ENCODE data around the gene SSBP4. TPM values are rescaled to one million over a fixed set of nuclear protein-coding genes. Genes with fewer than 3 reads are reported as not detected.

Gene SSBP4
- total and polyA plus RNA-seq, 4 donors = 31.7 to 95.3 (median 72.4) TPM

DNA sequence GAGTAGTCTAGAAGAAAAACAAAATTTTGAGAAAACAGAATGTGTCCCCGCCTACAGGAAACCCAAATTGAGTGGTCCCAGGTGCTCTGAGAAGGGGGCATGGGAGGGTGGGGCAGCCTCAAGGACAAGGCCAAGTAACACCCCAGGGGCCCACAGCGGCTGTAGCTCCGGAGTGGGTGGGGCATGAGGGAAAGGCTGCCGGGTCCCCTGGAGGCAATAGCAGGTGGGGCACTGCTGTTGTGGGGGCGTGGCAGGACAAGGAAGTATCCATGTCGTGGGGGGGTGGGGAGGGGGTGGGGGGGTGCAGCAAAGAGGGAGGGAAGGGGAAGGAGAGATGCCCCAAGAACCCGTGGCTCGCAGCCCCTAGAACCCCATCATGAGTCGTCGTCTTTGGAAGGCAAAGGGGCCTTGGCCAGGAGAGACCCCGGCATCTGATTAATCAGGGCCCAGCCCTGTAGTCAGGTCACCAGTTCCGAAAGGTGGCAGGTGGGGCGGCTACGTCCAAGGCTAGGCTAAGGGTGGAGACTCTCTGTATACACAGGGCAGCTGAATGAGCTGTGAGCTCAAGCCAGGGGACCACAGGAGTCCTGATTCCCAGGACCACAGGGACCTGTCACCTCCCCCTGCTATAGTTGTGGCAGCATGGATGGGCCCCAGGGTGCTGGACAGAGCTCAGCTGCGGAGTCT, 26.2 kb downstream of the SSBP4 start:
- Histone ChIP-seq H3K36me3 (ENCODE audit: control insufficient read depth in 4 of 4, insufficient read depth in 4 of 4, low read length in 4 of 4) (peaks cover 2 to 70% (median 13%) of the 10 kb centered on the region in 4 donors), H3K27me3 (ENCODE audit: control insufficient read depth in 3 of 3, insufficient read depth in 3 of 3, low read length in 2 of 3) (no peaks in the 10 kb centered on the region), H3K9me3 (ENCODE audit: control insufficient read depth in 4 of 4, insufficient read depth in 3 of 4, low read length in 3 of 4) (no peaks in the 10 kb centered on the region), H3K27ac (ENCODE audit: low read depth in 1 of 2, low read length in 1 of 2) (peak overlapping the region in 1 of 2 donors; percentile 4), H3K4me1 (ENCODE audit: control insufficient read depth in 5 of 5, insufficient read depth in 5 of 5, low read length in 5 of 5) (peaks cover 0 to 10% (median 3%) of the 10 kb centered on the region in 5 donors), H3K9ac (ENCODE audit: insufficient read depth in 1 of 2, low read length in 2 of 2) (no peak overlapping the region), H3K4me3 (no peak overlapping the region)
- TF ChIP-seq, protein P1, sequence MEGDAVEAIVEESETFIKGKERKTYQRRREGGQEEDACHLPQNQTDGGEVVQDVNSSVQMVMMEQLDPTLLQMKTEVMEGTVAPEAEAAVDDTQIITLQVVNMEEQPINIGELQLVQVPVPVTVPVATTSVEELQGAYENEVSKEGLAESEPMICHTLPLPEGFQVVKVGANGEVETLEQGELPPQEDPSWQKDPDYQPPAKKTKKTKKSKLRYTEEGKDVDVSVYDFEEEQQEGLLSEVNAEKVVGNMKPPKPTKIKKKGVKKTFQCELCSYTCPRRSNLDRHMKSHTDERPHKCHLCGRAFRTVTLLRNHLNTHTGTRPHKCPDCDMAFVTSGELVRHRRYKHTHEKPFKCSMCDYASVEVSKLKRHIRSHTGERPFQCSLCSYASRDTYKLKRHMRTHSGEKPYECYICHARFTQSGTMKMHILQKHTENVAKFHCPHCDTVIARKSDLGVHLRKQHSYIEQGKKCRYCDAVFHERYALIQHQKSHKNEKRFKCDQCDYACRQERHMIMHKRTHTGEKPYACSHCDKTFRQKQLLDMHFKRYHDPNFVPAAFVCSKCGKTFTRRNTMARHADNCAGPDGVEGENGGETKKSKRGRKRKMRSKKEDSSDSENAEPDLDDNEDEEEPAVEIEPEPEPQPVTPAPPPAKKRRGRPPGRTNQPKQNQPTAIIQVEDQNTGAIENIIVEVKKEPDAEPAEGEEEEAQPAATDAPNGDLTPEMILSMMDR (IDR thresholded peaks at IDR 0.05; ENCODE audit: control extremely low read depth, extremely low read depth) = no peak
- ATAC-seq (ENCODE audit: insufficient read depth, low FRiP score) (no peak), DNase-seq (no peak)
- WGBS, 2 donors = 82 to 85% methylated on average over 14 to 15 of the region's 15 CpGs

DNA sequence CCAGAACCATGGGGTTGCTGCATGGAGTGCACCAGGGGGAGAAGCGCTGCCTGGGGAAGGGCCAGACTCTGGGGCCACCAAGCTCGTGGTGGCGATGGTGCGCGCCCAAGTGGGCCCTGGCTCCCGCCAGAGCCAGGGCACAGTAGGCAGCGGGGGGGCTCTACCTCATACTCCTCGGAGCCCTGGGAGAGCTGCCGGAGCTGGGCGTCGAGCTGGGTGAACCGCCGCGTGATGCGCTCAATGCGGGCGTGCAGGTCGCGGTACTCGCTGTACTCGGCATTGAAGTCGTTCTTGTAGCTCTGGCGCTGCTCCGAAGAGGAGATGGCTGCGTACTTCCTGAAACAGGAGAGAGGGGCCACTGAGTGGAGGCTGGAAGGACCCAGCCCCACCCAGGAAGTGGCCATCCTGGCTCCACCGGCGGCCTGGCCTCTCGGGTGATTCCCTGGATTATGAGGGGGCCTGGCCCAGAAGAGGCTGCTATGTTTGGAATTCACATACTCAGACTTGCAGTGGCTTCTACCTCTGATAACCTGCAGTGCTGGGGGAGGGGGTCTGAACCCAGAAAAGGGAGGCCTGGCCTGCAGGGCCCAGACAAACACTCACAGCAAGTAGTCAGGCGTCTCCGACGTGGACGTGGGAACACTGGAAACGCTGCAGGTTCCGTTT, 27.1 kb downstream of the SSBP4 start:
- H3K36me3 ChIP-seq (ENCODE audit: control insufficient read depth in 4 of 4, insufficient read depth in 4 of 4, low read length in 4 of 4) = peaks cover 2 to 76% (median 13%) of the 10 kb centered on the region in 4 donors
- peak overlapping the region in 1 of 2 donors; percentile 4 for H3K27ac ChIP-seq (ENCODE audit: low read depth in 1 of 2, low read length in 1 of 2)
- H3K27me3 ChIP-seq (ENCODE audit: control insufficient read depth in 3 of 3, insufficient read depth in 3 of 3, low read length in 2 of 3) = no peaks in the 10 kb centered on the region
- H3K9ac ChIP-seq (ENCODE audit: insufficient read depth in 1 of 2, low read length in 2 of 2) = no peak overlapping the region
- WGBS, 2 donors = 81 to 89% methylated on average over 34 of the region's 34 CpGs
- no peak overlapping the region for H3K4me3 ChIP-seq
- DNase-seq = peak in 2 of 3 donors; percentile 67 to 69
- H3K4me1 ChIP-seq (ENCODE audit: control insufficient read depth in 5 of 5, insufficient read depth in 5 of 5, low read length in 5 of 5) = peaks cover 0 to 11% (median 5%) of the 10 kb centered on the region in 5 donors
- TF ChIP-seq, protein P1 (IDR thresholded peaks at IDR 0.05; ENCODE audit: control extremely low read depth, extremely low read depth) = no peak
- H3K9me3 ChIP-seq (ENCODE audit: control insufficient read depth in 4 of 4, insufficient read depth in 3 of 4, low read length in 3 of 4) = no peaks in the 10 kb centered on the region
- no peak for ATAC-seq (ENCODE audit: insufficient read depth, low FRiP score)

DNA sequence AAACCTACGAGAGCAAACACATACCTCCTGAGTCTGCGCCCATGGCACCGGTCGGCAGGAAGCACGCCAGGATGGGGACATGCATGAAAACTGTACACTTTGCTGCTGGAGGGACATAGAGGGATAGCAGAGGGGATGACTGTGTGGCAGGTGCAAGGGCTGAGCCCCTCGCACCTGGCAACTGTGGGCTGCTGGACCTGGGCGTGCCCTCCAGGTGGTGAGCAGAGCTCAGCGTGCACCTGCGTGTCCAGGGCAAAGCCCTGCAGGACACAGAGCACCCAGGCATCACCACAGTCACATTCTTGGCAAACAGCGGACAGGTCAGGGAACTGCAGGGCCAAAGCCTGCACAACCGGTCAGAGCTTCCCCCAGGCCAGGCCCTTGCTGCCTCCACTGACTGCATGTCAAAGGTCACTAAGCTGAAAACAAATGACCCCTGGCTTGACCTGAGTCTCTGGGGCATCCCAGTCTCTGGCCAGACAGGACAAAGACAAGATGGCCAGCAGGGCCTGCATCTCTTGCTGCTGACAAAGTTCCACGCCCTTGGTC, 27.7 kb downstream of the SSBP4 start:
- H3K9ac ChIP-seq (ENCODE audit: insufficient read depth in 1 of 2, low read length in 2 of 2) = no peak overlapping the region
- DNase-seq (no peak), ATAC-seq (ENCODE audit: insufficient read depth, low FRiP score) (no peak)
- no peaks in the 10 kb centered on the region for H3K27me3 ChIP-seq (ENCODE audit: control insufficient read depth in 3 of 3, insufficient read depth in 3 of 3, low read length in 2 of 3)
- H3K27ac ChIP-seq (ENCODE audit: low read depth in 1 of 2, low read length in 1 of 2) = no peak overlapping the region
- 83 to 89% methylated on average over 12 of the region's 12 CpGs for WGBS, 2 donors
- TF ChIP-seq, protein P1 (IDR thresholded peaks at IDR 0.05; ENCODE audit: control extremely low read depth, extremely low read depth) = no peak
- H3K9me3 ChIP-seq (ENCODE audit: control insufficient read depth in 4 of 4, insufficient read depth in 3 of 4, low read length in 3 of 4) = no peaks in the 10 kb centered on the region
- peaks cover 2 to 76% (median 13%) of the 10 kb centered on the region in 4 donors for H3K36me3 ChIP-seq (ENCODE audit: control insufficient read depth in 4 of 4, insufficient read depth in 4 of 4, low read length in 4 of 4)
- no peak overlapping the region for H3K4me3 ChIP-seq
- H3K4me1 ChIP-seq (ENCODE audit: control insufficient read depth in 5 of 5, insufficient read depth in 5 of 5, low read length in 5 of 5) = peaks cover 0 to 14% (median 5%) of the 10 kb centered on the region in 5 donors
